G401.6 (cell line): ENCODE results near the gene ATAD5.
"Not testable (repeated sequence)": the region's sequence is repeated elsewhere in the genome, so short reads cannot be mapped to it uniquely, and the experiment has no call there.

Experiments used
- FAIRE-seq: peaks from 2 replicates; lab custom pipeline; 2012; peaks lifted over from hg19 to GRCh38; lab: Jason Lieb, UNC

The ATAD5 gene

DNA sequence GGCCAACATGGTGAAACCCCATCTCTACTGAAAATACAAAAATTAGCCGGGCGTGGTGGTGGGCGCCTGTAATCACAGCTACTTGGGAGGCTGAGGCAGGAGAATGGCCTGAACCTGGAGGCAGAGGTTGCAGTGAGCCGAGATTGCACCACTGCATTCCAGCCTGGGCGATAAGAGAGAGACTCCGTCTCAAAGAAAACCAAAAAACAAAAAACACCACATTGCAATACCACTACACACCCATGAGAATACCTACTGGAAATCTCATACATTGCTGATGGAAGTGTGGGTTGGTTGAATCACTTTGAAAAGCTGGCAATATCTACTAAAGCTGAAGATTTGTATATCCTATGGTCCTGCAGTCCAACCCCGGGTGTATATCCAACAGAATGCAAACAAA lies 78.4 kb downstream of the ATAD5 start:
- not testable (repeated sequence) for FAIRE-seq

DNA sequence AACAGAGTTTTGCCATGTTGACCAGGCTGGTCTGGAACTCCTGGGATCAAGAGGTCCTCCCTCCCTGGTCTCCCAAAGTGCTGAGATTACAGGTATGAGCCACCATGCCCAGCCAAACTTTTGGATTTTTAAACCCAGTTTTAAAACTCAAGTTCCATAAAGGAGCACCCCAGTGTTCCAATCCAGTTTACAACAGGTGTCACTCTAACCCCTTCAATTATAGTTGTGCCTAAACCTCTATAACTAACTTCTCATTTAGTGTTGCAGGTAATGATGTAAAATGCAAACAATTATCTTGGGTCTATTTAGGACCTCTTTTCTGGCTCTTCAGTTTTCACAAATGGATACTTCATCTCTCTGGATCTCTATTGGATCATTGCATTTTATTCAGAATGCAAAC lies 82.2 kb downstream of the ATAD5 start:
- FAIRE-seq, result no peak

DNA sequence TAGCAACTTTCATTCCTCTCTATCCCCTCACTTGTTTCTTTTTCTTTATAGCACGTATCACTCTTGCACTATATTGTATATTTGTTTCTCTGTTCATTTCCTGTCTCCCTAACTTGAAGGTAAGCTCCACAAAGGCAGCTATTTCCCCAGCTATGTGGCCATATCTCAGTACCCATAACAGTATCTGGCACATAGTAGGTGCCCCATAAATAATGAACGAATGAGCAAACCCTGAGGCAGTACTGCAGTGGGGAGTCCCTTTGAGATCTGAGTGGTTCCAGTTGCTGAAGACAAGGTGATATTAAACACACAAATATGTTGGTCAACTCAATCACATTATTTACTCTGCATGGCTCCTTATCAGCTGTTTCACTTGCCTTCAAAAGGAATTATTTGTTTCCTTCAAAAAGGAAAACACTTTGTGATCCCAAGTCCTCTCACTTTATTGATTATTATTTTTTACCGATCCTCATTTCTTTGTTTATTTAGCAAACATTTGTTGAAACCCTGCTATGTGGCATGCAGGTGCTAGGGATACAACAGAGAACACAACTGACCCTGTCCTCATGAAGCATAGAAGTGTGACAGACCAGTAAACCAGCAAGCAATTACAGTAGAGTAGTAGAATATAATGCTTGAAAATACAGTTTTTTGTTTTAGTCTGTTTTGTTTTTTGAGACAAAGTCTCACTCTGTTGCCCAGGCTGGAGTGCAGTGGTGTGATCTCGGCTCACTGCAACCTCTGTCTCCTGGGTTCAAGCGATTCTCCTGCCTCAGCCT lies 84.3 kb downstream of the ATAD5 start:
- no peak for FAIRE-seq

DNA sequence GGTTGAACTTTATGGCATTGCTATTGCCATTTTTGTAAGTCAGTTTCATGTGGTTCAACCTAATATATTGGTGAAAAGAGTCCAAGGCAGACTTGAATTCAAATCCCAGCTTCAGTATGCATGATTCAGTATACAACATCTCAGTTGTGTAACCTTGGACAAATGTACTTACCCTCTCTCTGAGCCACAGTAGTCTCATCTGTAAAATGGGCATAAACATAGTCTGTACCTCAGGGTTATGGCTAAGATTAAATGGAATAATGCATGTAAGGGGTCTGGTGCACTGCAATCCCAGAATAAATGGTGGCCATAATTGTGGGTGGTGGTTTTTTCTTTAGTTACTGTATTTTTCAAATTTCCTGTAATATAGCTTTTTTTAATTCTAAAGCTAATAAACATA lies 85.3 kb downstream of the ATAD5 start:
- no peak for FAIRE-seq

GRCh38 chr17:30920282-30920681 lies 88.5 kb downstream of the ATAD5 start:
- FAIRE-seq, result no peak

DNA sequence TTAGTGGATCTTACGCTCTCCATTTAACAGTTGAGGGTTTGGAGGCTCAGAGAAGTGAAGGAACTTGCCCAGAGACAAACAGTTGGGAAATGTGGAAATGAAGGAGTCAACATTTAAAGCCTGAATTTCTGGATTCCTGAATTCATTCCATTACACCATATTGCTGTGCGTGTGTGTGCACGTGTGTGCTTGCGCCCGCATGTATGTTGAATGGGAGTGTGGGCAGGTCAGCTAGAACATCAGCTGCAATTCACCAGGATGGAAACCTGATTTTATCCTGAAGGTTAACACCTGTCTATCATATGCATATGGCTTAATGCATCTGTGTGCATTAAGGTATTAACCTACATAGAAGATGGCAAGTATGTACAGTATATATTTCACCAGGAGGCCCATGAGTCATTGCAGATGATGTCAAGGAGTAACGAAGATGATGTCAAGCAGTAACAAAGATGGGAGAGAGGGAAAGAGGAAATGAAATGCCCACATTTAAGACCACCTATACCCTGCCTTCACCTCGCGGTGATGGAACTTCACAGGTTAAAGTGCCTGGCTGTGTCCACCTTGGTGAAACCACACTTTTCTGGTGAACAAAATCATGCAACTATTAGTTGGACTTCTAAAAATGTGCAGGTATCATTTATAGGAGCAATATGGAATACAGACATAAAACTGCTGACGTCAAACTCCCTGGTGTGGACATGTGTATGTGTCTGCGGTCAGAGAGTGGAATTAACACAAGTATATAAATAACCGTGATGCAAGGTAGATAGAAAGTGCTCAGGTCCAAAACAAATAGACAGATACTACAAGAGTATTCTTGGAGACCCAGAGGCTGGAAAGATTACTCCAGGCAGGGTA lies 89.1 kb downstream of the ATAD5 start:
- no peak for FAIRE-seq

DNA sequence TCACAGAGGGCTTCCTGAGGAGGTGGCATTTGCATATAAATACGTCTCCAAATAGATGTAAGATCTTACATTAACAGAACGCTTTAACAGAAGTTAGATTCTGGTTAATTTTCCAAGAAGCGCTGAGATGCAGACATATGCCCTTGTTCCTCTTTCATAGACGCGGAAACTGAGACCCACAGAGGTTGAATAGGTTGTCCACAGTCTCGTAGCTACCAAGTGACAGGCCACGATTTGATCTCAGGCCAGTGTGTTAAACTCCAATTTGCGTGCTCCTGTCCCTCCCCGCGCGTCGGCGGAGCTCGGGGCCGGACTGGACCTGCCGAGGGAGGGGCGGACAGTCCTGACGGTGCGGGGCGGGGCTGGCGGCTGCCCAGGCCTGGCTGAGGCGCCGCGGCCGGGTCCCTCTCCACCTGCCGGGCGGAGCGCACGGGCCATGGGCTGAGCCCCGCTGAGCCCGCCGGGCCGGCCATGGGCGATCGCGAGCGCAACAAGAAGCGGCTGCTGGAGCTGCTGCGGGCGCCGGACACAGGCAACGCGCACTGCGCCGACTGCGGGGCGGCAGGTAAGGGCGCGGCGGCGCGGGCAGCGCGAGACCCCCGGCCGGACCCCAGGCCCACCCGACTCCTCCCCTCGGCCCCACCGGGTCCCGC lies 89.9 kb downstream of the ATAD5 start, which contains the start of gene ADAP2:
Gene ADAP2, plus strand, starts transcription at position 402 of the 653 bp plus-strand sequence. Its CDS starts 70 bp downstream, at position 472.
- FAIRE-seq, result no peak

DNA sequence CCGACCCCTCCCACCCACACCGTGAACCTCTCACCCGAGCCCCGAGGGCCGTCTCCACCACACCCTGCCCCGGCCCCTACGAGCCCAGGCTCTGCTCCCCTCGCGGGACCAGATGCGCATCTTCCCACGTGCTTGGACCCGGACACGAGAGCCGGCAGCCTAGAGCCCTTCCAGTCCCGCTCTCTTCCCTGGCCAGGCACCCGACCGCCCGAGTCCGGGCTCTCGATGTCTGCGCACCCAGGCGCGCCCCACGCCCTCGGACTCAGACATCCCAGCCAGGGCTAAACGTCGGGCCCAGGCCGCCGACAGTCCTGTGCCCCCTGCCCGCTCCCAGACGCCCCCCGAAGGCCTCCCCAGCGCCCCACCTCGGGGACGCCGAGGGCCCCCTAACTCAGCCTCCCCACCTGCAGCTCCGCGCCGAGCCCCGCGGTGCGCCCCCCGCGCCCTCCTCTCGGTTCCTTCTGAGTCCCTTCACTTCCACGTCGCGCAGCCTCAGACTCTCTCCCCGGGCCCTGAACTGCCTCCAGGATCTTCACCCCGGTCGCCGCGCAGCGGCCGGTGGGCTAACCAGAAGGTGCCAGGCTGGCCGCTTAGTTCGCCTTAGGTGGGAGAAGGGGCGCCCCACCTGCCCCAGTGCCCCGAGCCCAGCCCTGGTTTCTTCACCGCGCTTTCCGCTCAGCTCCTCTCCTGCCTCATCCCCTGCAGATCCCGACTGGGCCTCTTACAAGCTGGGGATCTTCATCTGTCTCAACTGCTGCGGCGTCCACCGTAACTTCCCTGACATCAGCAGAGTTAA lies 90.7 kb downstream of the ATAD5 start:
- no peak for FAIRE-seq

DNA sequence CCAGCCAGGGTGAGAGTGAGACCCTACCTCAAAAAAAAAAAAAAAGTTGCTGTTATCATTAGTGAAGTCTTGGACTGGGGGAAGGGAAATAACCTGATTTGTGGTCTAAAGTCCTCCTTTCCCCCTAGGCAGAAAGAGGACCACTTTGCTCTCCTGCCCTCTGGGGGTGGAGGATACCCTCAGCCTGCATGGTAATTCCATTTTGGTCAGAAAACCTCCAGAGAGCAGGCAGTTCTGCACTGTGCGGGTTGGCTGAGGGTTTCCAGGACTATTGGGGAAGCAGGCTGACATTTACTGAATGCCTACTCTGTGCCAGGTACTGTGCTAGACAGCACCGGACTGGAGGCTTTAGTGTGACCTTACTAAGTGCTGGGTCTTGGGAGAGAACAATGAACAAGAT lies 92.6 kb downstream of the ATAD5 start:
- FAIRE-seq, result no peak

DNA sequence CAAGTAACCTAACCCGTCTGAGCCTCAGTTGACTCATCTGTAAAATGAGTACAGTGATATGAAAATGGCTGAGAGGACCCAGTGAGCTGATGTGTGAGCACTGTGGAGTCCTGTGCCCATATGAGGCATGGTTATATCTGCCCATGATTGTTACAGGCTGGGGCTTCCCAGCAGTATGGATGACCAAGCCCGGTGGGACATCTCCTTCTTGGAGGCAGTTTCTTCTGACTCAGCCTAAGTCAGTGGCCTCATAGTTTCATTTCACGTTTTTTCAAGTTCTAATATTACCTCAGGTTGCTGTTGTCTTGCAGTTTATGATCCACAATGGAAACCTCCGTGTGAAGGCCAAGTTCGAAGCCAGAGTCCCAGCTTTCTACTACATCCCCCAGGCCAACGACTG lies 94.8 kb downstream of the ATAD5 start:
- no peak for FAIRE-seq

GRCh38 chr17:30927756-30928155 lies 96.0 kb downstream of the ATAD5 start:
- no peak for FAIRE-seq

DNA sequence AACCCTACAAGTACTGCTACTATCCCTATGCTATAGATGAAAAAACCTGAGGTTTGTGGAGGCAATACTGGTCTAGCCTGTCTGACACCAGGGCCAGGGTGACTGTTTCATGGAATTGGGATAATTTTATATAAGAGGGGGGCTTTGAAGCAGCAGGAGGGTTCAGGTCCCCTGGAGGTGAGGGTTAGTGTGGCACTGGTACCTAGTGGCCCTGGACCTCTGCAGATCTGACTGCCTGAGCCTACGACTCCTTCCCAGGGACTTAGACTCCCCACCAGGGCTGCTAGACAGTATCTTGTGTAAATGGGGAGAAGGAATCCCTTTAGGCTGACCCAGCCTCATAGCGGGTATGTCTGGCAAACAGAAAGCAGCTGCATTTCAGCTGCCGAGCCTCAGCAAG lies 96.8 kb downstream of the ATAD5 start:
- FAIRE-seq, result no peak

DNA sequence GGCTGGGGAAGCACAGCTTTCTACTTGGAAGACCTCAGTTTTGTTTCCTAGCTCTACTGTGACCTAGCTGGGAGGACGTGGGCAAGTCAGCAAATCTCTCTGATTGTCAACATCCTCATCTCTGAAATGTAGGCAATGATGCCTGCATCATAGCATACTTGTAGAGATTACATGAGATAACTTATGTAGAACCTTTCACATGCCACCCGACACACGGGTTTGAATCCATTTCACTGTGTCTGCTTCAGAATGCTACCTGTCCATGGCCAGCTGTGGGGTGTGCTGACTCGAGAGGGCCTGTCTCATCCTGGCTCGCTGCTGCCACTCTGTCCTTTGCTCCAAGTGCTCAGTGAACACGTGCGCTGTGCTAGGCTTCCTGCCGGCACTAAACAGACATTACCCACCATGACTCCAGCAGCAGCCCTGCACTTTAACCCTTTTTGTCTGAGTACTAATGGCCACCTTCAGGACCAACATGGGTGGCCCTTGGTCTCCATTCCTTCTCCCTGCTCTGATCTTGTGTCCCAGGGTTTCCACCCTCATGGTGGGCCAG lies 97.4 kb downstream of the ATAD5 start:
- FAIRE-seq, result no peak

DNA sequence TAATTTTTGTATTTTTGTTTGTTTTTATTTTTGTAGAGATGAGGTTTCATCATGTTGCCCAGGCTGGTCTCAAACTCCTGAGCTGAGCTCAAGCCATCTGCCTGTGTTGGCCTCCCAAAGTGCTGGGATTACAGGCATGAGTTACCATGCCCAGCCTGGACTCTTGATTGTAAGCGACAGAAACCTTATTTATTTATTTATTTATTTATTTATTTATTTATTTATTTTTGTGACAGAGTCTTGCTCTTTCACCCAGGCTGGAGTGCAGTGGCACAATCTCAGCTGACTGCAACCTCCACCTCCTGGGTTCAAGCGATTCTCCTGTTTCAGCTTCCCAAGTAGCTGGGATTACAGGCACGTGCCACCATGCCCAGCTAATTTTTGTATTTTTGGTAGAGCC lies 98.1 kb downstream of the ATAD5 start:
- not testable (repeated sequence) for FAIRE-seq

GRCh38 chr17:30930495-30930894 lies 98.7 kb downstream of the ATAD5 start:
- FAIRE-seq, result no peak

- not testable (repeated sequence) for FAIRE-seq
Measured at GRCh38 chr17:30931582-30931981, 99.8 kb downstream of the ATAD5 start.

DNA sequence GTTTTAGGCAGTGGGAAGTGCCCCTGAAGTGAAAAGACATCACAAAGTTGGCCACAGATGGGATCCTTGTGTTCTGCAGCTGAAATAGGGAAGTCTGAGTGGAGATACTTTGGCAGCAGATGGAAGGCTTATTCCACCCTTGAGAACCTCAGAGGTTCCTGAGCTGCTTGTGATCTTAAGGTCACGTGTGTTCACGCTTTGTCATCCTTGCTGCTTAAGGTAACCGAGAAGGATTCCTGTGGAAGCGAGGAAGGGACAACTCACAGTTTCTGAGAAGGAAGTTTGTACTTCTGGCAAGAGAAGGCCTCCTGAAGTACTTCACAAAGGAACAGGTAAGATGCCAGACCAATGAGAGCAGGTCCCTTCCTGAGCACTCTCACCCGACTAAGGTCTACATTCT lies 102.2 kb downstream of the ATAD5 start:
- no peak for FAIRE-seq

- no peak for FAIRE-seq
Measured at GRCh38 chr17:30939051-30939689, 107.4 kb downstream of the ATAD5 start.

- no peak for FAIRE-seq
Measured at GRCh38 chr17:30942308-30943079, 110.7 kb downstream of the ATAD5 start.
